Measurements from ENCODE around the gene FGF2.

FGF2 gene

DNA sequence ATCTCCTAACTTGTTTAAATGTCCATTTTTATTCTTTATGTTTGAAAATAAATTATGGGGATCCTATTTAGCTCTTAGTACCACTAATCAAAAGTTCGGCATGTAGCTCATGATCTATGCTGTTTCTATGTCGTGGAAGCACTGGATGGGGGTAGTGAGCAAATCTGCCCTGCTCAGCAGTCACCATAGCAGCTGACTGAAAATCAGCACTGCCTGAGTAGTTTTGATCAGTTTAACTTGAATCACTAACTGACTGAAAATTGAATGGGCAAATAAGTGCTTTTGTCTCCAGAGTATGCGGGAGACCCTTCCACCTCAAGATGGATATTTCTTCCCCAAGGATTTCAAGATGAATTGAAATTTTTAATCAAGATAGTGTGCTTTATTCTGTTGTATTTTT, 68.2 kb downstream of the FGF2 start:
- no peaks in the 10 kb centered on the region for H3K27me3 ChIP-seq
- TF ChIP-seq, protein P1, sequence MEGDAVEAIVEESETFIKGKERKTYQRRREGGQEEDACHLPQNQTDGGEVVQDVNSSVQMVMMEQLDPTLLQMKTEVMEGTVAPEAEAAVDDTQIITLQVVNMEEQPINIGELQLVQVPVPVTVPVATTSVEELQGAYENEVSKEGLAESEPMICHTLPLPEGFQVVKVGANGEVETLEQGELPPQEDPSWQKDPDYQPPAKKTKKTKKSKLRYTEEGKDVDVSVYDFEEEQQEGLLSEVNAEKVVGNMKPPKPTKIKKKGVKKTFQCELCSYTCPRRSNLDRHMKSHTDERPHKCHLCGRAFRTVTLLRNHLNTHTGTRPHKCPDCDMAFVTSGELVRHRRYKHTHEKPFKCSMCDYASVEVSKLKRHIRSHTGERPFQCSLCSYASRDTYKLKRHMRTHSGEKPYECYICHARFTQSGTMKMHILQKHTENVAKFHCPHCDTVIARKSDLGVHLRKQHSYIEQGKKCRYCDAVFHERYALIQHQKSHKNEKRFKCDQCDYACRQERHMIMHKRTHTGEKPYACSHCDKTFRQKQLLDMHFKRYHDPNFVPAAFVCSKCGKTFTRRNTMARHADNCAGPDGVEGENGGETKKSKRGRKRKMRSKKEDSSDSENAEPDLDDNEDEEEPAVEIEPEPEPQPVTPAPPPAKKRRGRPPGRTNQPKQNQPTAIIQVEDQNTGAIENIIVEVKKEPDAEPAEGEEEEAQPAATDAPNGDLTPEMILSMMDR (IDR thresholded peaks at IDR 0.05), result no peak
- intact Hi-C loops (cut with DNase I; ENCODE audit: low total_unique reads), result no loop called here
- H3K4me3 ChIP-seq, result no peak overlapping the region
- H3K9me3 ChIP-seq, result no peaks in the 10 kb centered on the region
- peak overlapping the region in 1 of 2 donors; percentile 40 for H3K27ac ChIP-seq
- peaks cover 0 to 15% (median 0%) of the 10 kb centered on the region in 3 donors for H3K36me3 ChIP-seq
- no peak for DNase-seq
- peaks cover 0 to 58% (median 25%) of the 10 kb centered on the region in 4 donors for H3K4me1 ChIP-seq

DNA sequence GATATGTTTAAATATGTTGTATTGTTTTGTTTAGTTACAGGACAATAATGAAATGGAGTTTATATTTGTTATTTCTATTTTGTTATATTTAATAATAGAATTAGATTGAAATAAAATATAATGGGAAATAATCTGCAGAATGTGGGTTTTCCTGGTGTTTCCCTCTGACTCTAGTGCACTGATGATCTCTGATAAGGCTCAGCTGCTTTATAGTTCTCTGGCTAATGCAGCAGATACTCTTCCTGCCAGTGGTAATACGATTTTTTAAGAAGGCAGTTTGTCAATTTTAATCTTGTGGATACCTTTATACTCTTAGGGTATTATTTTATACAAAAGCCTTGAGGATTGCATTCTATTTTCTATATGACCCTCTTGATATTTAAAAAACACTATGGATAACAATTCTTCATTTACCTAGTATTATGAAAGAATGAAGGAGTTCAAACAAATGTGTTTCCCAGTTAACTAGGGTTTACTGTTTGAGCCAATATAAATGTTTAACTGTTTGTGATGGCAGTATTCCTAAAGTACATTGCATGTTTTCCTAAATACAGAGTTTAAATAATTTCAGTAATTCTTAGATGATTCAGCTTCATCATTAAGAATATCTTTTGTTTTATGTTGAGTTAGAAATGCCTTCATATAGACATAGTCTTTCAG, 68.8 kb downstream of the FGF2 start:
- peaks cover 0 to 15% (median 0%) of the 10 kb centered on the region in 3 donors for H3K36me3 ChIP-seq
- intact Hi-C loops (cut with DNase I; ENCODE audit: low total_unique reads), result no loop called here
- H3K4me3 ChIP-seq, result no peak overlapping the region
- H3K4me1 ChIP-seq, result peaks cover 0 to 58% (median 25%) of the 10 kb centered on the region in 4 donors
- DNase-seq, result no peak
- no peaks in the 10 kb centered on the region for H3K27me3 ChIP-seq
- peak overlapping the region; percentile 40 to 45 for H3K27ac ChIP-seq
- TF ChIP-seq, protein P1 (IDR thresholded peaks at IDR 0.05), result no peak
- H3K9me3 ChIP-seq, result no peaks in the 10 kb centered on the region

DNA sequence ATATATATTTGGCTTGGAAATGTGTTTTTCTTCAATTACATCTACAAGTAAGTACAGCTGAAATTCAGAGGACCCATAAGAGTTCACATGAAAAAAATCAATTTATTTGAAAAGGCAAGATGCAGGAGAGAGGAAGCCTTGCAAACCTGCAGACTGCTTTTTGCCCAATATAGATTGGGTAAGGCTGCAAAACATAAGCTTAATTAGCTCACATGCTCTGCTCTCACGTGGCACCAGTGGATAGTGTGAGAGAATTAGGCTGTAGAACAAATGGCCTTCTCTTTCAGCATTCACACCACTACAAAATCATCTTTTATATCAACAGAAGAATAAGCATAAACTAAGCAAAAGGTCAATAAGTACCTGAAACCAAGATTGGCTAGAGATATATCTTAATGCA, 69.6 kb downstream of the FGF2 start:
- Histone ChIP-seq H3K36me3 (peaks cover 0 to 15% (median 0%) of the 10 kb centered on the region in 3 donors), H3K9me3 (no peaks in the 10 kb centered on the region), H3K27ac (peak overlapping the region; percentile 40 to 45), H3K4me3 (no peak overlapping the region), H3K27me3 (no peaks in the 10 kb centered on the region), H3K4me1 (peaks cover 0 to 64% (median 28%) of the 10 kb centered on the region in 4 donors)
- DNase-seq, result no peak
- TF ChIP-seq, protein P1 (IDR thresholded peaks at IDR 0.05), result no peak
- intact Hi-C loops (cut with DNase I; ENCODE audit: low total_unique reads), result no loop called here

DNA sequence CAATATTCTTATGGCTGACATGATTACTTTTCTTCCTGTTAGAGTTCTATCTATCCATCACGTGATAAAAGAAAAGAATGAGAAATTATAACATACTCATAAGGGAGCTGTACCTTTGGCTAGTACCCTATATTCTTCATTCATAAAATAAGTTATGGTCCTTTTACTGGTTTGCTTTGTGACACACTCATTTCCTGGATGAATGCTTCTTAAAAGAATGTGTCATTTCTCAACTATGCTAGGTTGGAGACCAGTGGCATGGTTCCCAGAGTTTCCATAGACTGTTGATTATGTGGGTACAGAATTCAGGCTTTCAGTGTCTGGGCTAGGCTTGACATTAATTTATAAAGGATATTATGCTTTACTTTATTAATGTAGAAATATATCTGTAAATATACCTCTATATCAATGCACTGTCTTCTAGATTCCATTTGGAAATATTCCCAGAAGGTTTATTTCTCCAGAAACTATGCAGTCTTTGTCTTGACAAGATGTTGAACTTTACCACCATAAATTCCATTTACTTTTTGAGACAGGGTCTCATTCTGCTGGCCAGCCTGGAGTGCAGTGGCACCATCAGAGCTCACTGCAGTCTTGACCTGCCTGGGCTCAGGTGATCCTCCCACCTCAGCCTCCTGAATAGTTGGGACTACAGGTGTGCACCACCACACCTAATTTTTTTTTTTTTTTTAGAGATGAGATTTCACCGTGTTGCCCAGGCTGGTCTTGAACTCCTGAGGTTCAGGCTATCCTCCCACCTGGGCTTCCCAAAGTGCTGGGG, 71.9 kb downstream of the FGF2 start:
- H3K36me3 ChIP-seq, result peaks cover 0 to 8% (median 0%) of the 10 kb centered on the region in 3 donors
- peaks cover 0 to 69% (median 28%) of the 10 kb centered on the region in 4 donors for H3K4me1 ChIP-seq
- TF ChIP-seq, protein P1 (IDR thresholded peaks at IDR 0.05), result no peak
- peak overlapping the region in 1 of 2 donors; percentile 56 for H3K27ac ChIP-seq
- H3K9me3 ChIP-seq, result no peaks in the 10 kb centered on the region
- H3K4me3 ChIP-seq, result no peak overlapping the region
- DNase-seq, result peak in 1 of 2 donors; percentile 58
- H3K27me3 ChIP-seq, result no peaks in the 10 kb centered on the region
- intact Hi-C loops (cut with DNase I; ENCODE audit: low total_unique reads), result no loop called here

DNA sequence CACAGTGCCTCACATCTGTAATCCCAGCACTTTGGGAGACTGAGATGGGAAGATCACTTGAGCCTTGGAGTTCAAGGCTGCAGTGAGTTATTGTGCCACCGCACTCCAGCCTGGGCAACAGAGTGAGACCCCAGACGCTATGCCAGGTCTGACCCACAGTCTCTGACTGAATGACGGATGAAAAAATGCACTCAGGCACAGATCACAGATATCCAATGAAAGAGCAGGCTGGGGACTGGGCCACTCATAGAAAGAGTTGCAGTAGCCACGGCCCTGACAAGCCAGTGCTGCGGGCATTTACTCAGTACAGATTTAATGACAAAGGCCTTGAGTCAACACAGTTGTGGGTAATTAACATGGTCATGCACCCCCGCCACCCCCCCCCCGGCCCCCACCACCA, 73.1 kb downstream of the FGF2 start:
- Histone ChIP-seq H3K36me3 (no peaks in the 10 kb centered on the region), H3K27me3 (no peaks in the 10 kb centered on the region), H3K4me1 (peaks cover 0 to 69% (median 28%) of the 10 kb centered on the region in 4 donors), H3K9me3 (no peaks in the 10 kb centered on the region), H3K4me3 (no peak overlapping the region), H3K27ac (peak overlapping the region; percentile 25 to 56)
- intact Hi-C loops (cut with DNase I; ENCODE audit: low total_unique reads), result no loop called here
- DNase-seq, result no peak
- TF ChIP-seq, protein P1 (IDR thresholded peaks at IDR 0.05), result no peak
